Loucy (cell line): ENCODE measurements around the gene KRTAP27-1.

Experiments used
- H2AFZ ChIP-seq: fragments of 200-600 bp; sonication (generic); 2 replicates; pipeline ENCODE4 v1.6.0; 2016; ENCODE audit warnings: antibody characterized with exemption, mild to moderate bottlenecking, low read length, moderate library complexity
- H3F3A ChIP-seq: fragments of 200-600 bp; 2 replicates; pipeline ENCODE4 v1.6.0; 2016; ENCODE audit warnings: antibody characterized with exemption, low read depth, mild to moderate bottlenecking
- H3K27me3 ChIP-seq: fragments of 200-600 bp; sonication (generic); 2 replicates; pipeline ENCODE4 v1.6.1; 2014; ENCODE audit warnings: low read length, mild to moderate bottlenecking; ENCODE audit not compliant: insufficient read depth, poor library complexity, severe bottlenecking
- H3K36me3 ChIP-seq: fragments of 200-600 bp; sonication (generic); 2 replicates; pipeline ENCODE4 v1.6.1; 2016; ENCODE audit warnings: low read length; ENCODE audit not compliant: insufficient read depth
- H3K4me1 ChIP-seq: fragments of 200-600 bp; sonication (generic); 2 replicates; pipeline ENCODE4 v1.5.1; 2014; ENCODE audit warnings: low read length, mild to moderate bottlenecking; ENCODE audit not compliant: insufficient read depth, poor library complexity, severe bottlenecking
- H3K4me2 ChIP-seq: fragments of 200-600 bp; sonication (generic); 2 replicates; pipeline ENCODE4 v1.6.0; 2014; ENCODE audit warnings: antibody characterized with exemption, low read length, low read depth, mild to moderate bottlenecking; ENCODE audit not compliant: poor library complexity, severe bottlenecking
- H3K4me3 ChIP-seq: fragments of 200-600 bp; sonication (generic); 2 replicates; pipeline ENCODE4 v1.5.1; 2014; ENCODE audit warnings: low read length, mild to moderate bottlenecking, mixed read lengths; ENCODE audit not compliant: poor library complexity, severe bottlenecking
- H3K79me2 ChIP-seq: fragments of 200-600 bp; sonication (generic); 2 replicates; pipeline ENCODE4 v1.6.1; 2014; ENCODE audit warnings: low read length; ENCODE audit not compliant: insufficient read depth
- H3K9ac ChIP-seq: fragments of 200-600 bp; sonication (generic); 2 replicates; pipeline ENCODE4 v1.6.0; 2014; ENCODE audit warnings: mild to moderate bottlenecking, low read depth, low read length, moderate library complexity; ENCODE audit not compliant: poor library complexity, severe bottlenecking
- H3K9me2 ChIP-seq: fragments of 200-600 bp; sonication (generic); replicated peaks from 2 replicates; pipeline ENCODE4 v1.6.1; 2016; ENCODE audit warnings: low read depth, low read length, mixed read lengths
- H3K9me3 ChIP-seq: fragments of 200-600 bp; sonication (generic); 2 replicates; pipeline ENCODE4 v1.6.1; 2014; ENCODE audit warnings: mild to moderate bottlenecking, antibody characterized with exemption, low read length, low read depth; ENCODE audit not compliant: insufficient read depth
- H4K20me1 ChIP-seq: fragments of 200-600 bp; sonication (generic); 2 replicates; pipeline ENCODE4 v1.6.0; 2014; ENCODE audit warnings: antibody characterized with exemption, low read length, mild to moderate bottlenecking; ENCODE audit not compliant: insufficient read depth, poor library complexity, severe bottlenecking
- CTCF ChIP-seq: fragments of 200-600 bp; sonication (generic); conservative IDR thresholded peaks from 2 replicates; pipeline ENCODE4 v1.5.1; 2014; ENCODE audit warnings: mild to moderate bottlenecking, antibody characterized with exemption, low read length
- EZH2phosphoT487 ChIP-seq: fragments of 200-600 bp; IDR thresholded peaks from 2 replicates; pipeline ENCODE4 v1.6.1; 2018; ENCODE audit warnings: antibody characterized with exemption, mild to moderate bottlenecking, moderate library complexity, borderline replicate concordance

KRTAP27-1 gene

GRCh38 chr21:30355906-30356305 is 18.4 kb upstream of the KRTAP27-1 start:
- Histone ChIP-seq H4K20me1 (no peaks in the 10 kb centered on the region), H3K27me3 (no peaks in the 10 kb centered on the region), H3K36me3 (no peaks in the 10 kb centered on the region), H3K4me1 (no peaks in the 10 kb centered on the region), H3K4me3 (no peak overlapping the region), H3K9me2 (no peaks in the 10 kb centered on the region), H3F3A (no peaks in the 10 kb centered on the region), H3K9me3 (0 out of 2 replicates have a peak, but pooled peaks cover 3% of the 10 kb centered on the region), H3K9ac (no peak overlapping the region), H2AFZ (no peak overlapping the region), H3K79me2 (no peaks in the 10 kb centered on the region), H3K4me2 (no peak overlapping the region)
- TF ChIP-seq EZH2phosphoT487, result no peak
- no peak for TF ChIP-seq CTCF

GRCh38 chr21:30354308-30355005 is 17.0 kb upstream of the KRTAP27-1 start:
- TF ChIP-seq CTCF, result no peak
- TF ChIP-seq EZH2phosphoT487, result no peak
- H3K4me2 ChIP-seq, result no peak overlapping the region
- no peaks in the 10 kb centered on the region for H4K20me1 ChIP-seq
- no peaks in the 10 kb centered on the region for H3K4me1 ChIP-seq
- H3K9ac ChIP-seq, result no peak overlapping the region
- no peaks in the 10 kb centered on the region for H3K27me3 ChIP-seq
- no peaks in the 10 kb centered on the region for H3K36me3 ChIP-seq
- no peaks in the 10 kb centered on the region for H3F3A ChIP-seq
- no peak overlapping the region for H2AFZ ChIP-seq
- H3K4me3 ChIP-seq, result no peak overlapping the region
- H3K79me2 ChIP-seq, result no peaks in the 10 kb centered on the region
- H3K9me2 ChIP-seq, result no peaks in the 10 kb centered on the region
- H3K9me3 ChIP-seq, result 0 out of 2 replicates have a peak, but pooled peaks cover 3% of the 10 kb centered on the region

- TF ChIP-seq EZH2phosphoT487 (no peak), CTCF (no peak)
- Histone ChIP-seq H2AFZ (no peak overlapping the region), H3K9ac (no peak overlapping the region), H3K4me1 (no peaks in the 10 kb centered on the region), H3K4me3 (no peak overlapping the region), H3F3A (no peaks in the 10 kb centered on the region), H3K36me3 (no peaks in the 10 kb centered on the region), H4K20me1 (no peaks in the 10 kb centered on the region), H3K79me2 (no peaks in the 10 kb centered on the region), H3K27me3 (no peaks in the 10 kb centered on the region), H3K4me2 (no peak overlapping the region), H3K9me2 (no peaks in the 10 kb centered on the region), H3K9me3 (0 out of 2 replicates have a peak, but pooled peaks cover 3% of the 10 kb centered on the region)
Observed at GRCh38 chr21:30351534-30351933, 14.0 kb upstream of the KRTAP27-1 start.
